PC-3 (cell line): ENCODE results near the gene RAI1. TPM values are rescaled to one million over a fixed set of nuclear protein-coding genes. Genes with fewer than 3 reads are reported as not detected.

Experiments used
- ATAC-seq: fragments of 200-7000 bp; cut with Tn5 transposase; 2 replicates; pipeline ENCODE4 v1.9.1; 2020; ENCODE audit warnings: mild to moderate bottlenecking, moderate library complexity
- BruUV-seq: library from RNA; stranded (reverse); fragments of 400-500 nt; replicated peaks from 2 replicates; lab custom pipeline; 2021; lab: Mats Ljungman, UMichigan
- CTCF ChIA-PET: fragments of 300-600 bp; sonication (Branson Sonifier 250); formaldehyde crosslinking; loops from one replicate; lab custom pipeline; 2022; ENCODE audit warnings: antibody characterized with exemption; lab: Charles Lee
- POLR2A ChIA-PET: fragments of 300-600 bp; sonication (Branson Sonifier 250); formaldehyde crosslinking; loops from one replicate; lab custom pipeline; 2022; ENCODE audit warnings: antibody characterized with exemption; ENCODE audit not compliant: unreplicated experiment; lab: Charles Lee
- DNase-seq: peaks from one replicate; pipeline ENCODE4 v3.0.0-alpha.2; 2015
- H2AFZ ChIP-seq: fragments of 300-600 bp; sonication (generic); 2 replicates; pipeline ENCODE4 v1.6.0; 2016; ENCODE audit warnings: antibody characterized with exemption, low read length
- H3F3A ChIP-seq: fragments of 300-600 bp; sonication (generic); one replicate; pipeline ENCODE4 v1.6.0; 2017; ENCODE audit warnings: antibody characterized with exemption, low read length, control low read depth, mild to moderate bottlenecking; ENCODE audit not compliant: unreplicated experiment
- H3K27ac ChIP-seq: fragments of 300-600 bp; sonication (generic); 2 replicates; pipeline ENCODE4 v1.5.1; 2016; ENCODE audit warnings: mild to moderate bottlenecking, low read length
- H3K27me3 ChIP-seq: fragments of 300-600 bp; sonication (generic); 2 replicates; pipeline ENCODE4 v1.6.1; 2016; ENCODE audit warnings: low read length, mixed read lengths
- H3K36me3 ChIP-seq: fragments of 300-600 bp; sonication (generic); 2 replicates; pipeline ENCODE4 v1.6.1; 2016; ENCODE audit warnings: low read depth, mixed run types, low read length, mixed read lengths
- H3K4me1 ChIP-seq: fragments of 300-600 bp; sonication (generic); 2 replicates; pipeline ENCODE4 v1.5.1; 2016; ENCODE audit warnings: low read length; ENCODE audit not compliant: insufficient read depth
- H3K4me2 ChIP-seq: fragments of 300-600 bp; sonication (generic); 2 replicates; pipeline ENCODE4 v1.6.0; 2016; ENCODE audit warnings: low read length
- H3K4me3 ChIP-seq: fragments of 300-600 bp; sonication (generic); 2 replicates; pipeline ENCODE4 v1.5.1; 2016; ENCODE audit warnings: mild to moderate bottlenecking, low read length, mixed read lengths
- H3K79me2 ChIP-seq: fragments of 300-600 bp; sonication (generic); 2 replicates; pipeline ENCODE4 v1.6.1; 2017; ENCODE audit warnings: low read length, mixed read lengths
- H3K9ac ChIP-seq: fragments of 300-600 bp; sonication (generic); 2 replicates; pipeline ENCODE4 v1.6.0; 2016; ENCODE audit warnings: mild to moderate bottlenecking, low read length
- H3K9me2 ChIP-seq: fragments of 300-600 bp; sonication (generic); replicated peaks from 2 replicates; pipeline ENCODE4 v1.6.1; 2016; ENCODE audit warnings: mixed run types, low read length, mixed read lengths
- H3K9me3 ChIP-seq: fragments of 300-600 bp; sonication (generic); 2 replicates; pipeline ENCODE4 v1.6.1; 2016; ENCODE audit warnings: low read length, mixed read lengths
- H4K20me1 ChIP-seq: fragments of 300-600 bp; sonication (generic); 2 replicates; pipeline ENCODE4 v1.6.1; 2016; ENCODE audit warnings: low read length, mixed read lengths
- CTCF ChIP-seq: fragments of 300-600 bp; sonication (generic); conservative IDR thresholded peaks from 2 replicates; pipeline ENCODE4 v1.5.1; 2017; ENCODE audit warnings: antibody characterized with exemption, low read depth, mild to moderate bottlenecking, low read length
- EZH2 ChIP-seq: fragments of 300-600 bp; sonication (generic); IDR thresholded peaks from one replicate; pipeline ENCODE4 v1.6.1; 2017; ENCODE audit warnings: antibody characterized with exemption, mild to moderate bottlenecking, low read length; ENCODE audit not compliant: unreplicated experiment
- EZH2phosphoT487 ChIP-seq: fragments of 300-600 bp; sonication (generic); IDR thresholded peaks from 2 replicates; pipeline ENCODE4 v1.6.1; 2018; ENCODE audit warnings: mild to moderate bottlenecking, antibody characterized with exemption, low read length, borderline replicate concordance
- intact Hi-C: fragments of 100-400 bp; cut with micrococcal nuclease; formaldehyde crosslinking; loops from 2 replicates; pipeline ENCODE4 v1.9.0; 2023
- total RNA-seq: library from RNA; depleted of rRNA; stranded (reverse); fragments of >200 nt; gene quantifications from 2 replicates; pipeline ENCODE4 v1.2.3, GENCODE V29; 2014

Gene RAI1
- total RNA-seq, 1 experiment from 2014 or later: 33.0 TPM

- ChIA-PET CTCF (interaction anchor here (0.6 to 0.7 kb wide), 2 partner anchors 9 to 218 kb away, joined by 3 to 4 read pairs; no protein-coding TSS in a partner anchor), POLR2A (no interaction called here)
- H3K79me2 ChIP-seq: no peaks in the 10 kb centered on the region
- no peak overlapping the region for H3K9ac ChIP-seq
- no peak overlapping the region for H3K4me3 ChIP-seq
- H3K9me2 ChIP-seq: no peaks in the 10 kb centered on the region
- H2AFZ ChIP-seq: no peak overlapping the region
- no peaks in the 10 kb centered on the region for H3K9me3 ChIP-seq
- DNase-seq (peak; percentile 67), ATAC-seq (no peak; the same call in 1 of the 2 replicates)
- no peaks in the 10 kb centered on the region for H3K27me3 ChIP-seq
- H3F3A ChIP-seq: no peaks in the 10 kb centered on the region
- intact Hi-C loops: no loop called here
- H4K20me1 ChIP-seq: no peaks in the 10 kb centered on the region
- peaks cover 24% of the 10 kb centered on the region for H3K4me1 ChIP-seq
- H3K27ac ChIP-seq: peak overlapping the region; percentile 40
- H3K36me3 ChIP-seq: no peaks in the 10 kb centered on the region; the same call in 1 of the 2 replicates
- TF ChIP-seq CTCF (no peak), EZH2phosphoT487 (no peak), EZH2 (no peak)
- H3K4me2 ChIP-seq: 0 out of 2 replicates have a peak overlapping the region, but pooled peaks have one; percentile 20
- no TSS peak for BruUV-seq
Measured at GRCh38 chr17:17853811-17854447, 172.7 kb downstream of the RAI1 start.

- no peak for ATAC-seq
- BruUV-seq: no TSS peak
Measured at GRCh38 chr17:17855976-17856375, 174.7 kb downstream of the RAI1 start.

More at GRCh38 chr17:17855976-17856375, 174.7 kb downstream of the RAI1 start:
- Histone ChIP-seq H2AFZ (no peak overlapping the region), H4K20me1 (no peaks in the 10 kb centered on the region), H3K4me1 (peaks cover 24% of the 10 kb centered on the region), H3K27ac (no peak overlapping the region), H3F3A (no peaks in the 10 kb centered on the region), H3K27me3 (no peaks in the 10 kb centered on the region), H3K79me2 (no peaks in the 10 kb centered on the region), H3K9ac (no peak overlapping the region), H3K9me2 (no peaks in the 10 kb centered on the region), H3K9me3 (no peaks in the 10 kb centered on the region), H3K4me3 (no peak overlapping the region), H3K4me2 (no peak overlapping the region), H3K36me3 (no peaks in the 10 kb centered on the region)
- TF ChIP-seq EZH2 (no peak), CTCF (no peak), EZH2phosphoT487 (no peak)
- ChIA-PET POLR2A (no interaction called here), CTCF (no interaction called here)
- DNase-seq: no peak
- intact Hi-C loops: no loop called here
